Ramos (cell line): ENCODE data around the gene MAEA.
"Not testable (repeated sequence)": the region's sequence is repeated elsewhere in the genome, so short reads cannot be mapped to it uniquely, and the experiment has no call there.

Experiments
- in situ Hi-C: fragments of 300-500 bp; cut with MboI; formaldehyde crosslinking; loops from one replicate; pipeline ENCODE4 v1.14.3; 2022; ENCODE audit warnings: low sequenced_read_pairs; ENCODE audit not compliant: unreplicated experiment

MAEA gene

GRCh38 chr4:1362521-1362920 is 72.8 kb downstream of the MAEA start:
- in situ Hi-C loops, result no loop called here

GRCh38 chr4:1363513-1363912 is 73.8 kb downstream of the MAEA start:
- in situ Hi-C loops, result no loop called here

- in situ Hi-C loops, result no loop called here
These were observed 74.5 kb downstream of the MAEA start for GRCh38 chr4:1364217-1364616.

DNA sequence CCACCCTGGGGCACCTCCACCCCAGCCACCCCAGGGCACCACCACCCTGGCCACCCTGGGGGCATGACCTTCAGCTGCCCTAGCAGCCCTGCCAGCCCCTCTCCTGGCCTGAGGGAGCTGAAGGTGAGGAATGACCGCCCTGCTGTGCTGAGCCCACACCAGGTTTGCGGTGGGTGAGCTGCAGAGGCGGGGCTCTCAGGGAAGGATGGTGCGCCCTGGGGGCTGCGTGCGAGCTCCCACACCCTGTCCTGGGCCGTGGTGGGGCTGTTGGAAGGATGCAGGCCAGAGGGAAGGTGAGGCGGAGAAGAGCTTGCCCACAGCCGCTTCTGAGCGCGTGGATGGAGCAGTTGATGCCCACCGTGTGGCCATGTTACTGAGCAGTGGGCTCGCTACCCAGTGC is 75.1 kb downstream of the MAEA start:
- in situ Hi-C loops, result no loop called here

DNA sequence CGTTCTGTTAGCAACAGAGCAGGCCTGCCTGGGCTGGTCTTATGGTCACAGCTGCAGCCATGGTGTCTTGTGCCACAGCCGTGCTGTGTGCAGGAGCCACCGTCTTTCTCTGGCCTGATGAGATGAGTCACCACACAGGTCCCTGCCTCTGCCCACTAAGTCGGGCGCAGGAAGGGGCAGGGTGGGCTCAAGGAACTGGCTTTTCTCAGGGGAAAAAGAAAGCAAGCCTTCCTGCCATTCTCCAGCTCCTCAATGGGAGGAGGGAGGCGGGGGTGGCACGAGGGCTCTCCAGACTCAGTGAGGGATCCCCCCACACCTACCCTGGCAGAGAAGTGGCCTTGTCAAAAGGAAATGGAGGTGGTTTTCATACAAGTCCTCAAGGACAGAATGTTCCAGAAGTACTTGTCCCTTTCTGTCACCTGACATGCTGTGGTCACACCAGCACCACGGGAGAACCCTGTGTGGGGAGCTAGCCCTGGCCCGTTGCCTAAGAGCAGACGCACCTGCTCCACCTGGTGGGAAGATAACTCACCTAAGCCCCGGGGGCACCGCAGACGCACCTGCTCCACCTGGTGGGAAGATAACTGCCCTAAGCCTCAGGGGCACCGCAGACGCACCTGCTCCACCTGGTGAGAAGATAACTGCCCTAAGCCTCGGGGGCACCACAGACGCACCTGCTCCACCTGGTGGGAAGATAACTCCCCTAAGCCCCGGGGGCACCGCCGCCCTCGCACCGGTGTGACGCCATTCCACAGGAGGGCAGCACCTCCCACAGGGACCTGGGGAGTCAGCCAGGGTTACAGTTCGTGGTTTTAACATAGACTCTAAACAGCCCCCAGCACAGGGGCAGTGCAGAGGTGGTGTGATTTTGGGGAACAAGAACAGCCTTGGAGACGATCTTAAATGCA is 75.8 kb downstream of the MAEA start:
- in situ Hi-C loops, result no loop called here

GRCh38 chr4:1366371-1367229 is 76.9 kb downstream of the MAEA start:
- in situ Hi-C loops, result no loop called here

- in situ Hi-C loops, result no loop called here
These were observed 77.7 kb downstream of the MAEA start for GRCh38 chr4:1367230-1367935.

DNA sequence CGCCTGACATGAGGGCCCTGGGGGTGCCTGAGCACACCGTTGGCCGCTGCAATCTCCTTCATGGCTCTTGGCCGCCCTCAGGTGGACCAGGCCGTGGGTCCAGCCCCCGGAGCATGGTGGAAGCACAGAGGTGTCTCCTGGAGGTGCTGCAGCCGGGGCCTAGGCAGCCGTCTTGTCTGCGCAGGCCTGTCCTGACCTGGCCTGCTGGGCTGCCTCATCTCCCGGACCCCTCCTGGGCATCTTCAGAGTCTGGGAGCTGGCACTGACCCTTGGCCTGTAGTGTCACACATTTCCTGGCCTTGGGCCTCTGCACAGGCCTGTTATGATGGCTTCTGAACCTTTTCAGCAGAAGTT is 78.2 kb downstream of the MAEA start:
- in situ Hi-C loops, result no loop called here

GRCh38 chr4:1368421-1369090 is 78.9 kb downstream of the MAEA start:
- in situ Hi-C loops, result no loop called here

DNA sequence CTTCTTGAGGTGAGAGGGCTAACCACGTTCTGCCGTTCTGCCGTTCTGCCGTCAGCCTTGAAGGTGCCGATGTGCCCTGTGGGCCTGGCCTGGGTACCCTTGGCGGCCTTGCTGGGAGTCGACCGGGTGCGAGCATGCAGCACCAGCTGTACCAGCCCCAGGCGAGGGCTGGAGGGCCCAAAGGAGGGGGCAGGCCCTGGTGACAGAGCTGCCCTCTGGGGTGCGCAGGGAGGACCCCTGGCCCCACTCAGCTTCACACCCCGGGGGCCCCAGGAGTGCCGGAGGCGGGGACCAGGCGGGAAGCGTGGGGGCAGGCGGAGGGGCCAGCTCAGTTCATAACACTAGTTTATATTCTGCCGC is 79.4 kb downstream of the MAEA start:
- in situ Hi-C loops, result no loop called here

- in situ Hi-C loops, result no loop called here
These were observed 79.9 kb downstream of the MAEA start for GRCh38 chr4:1369479-1370079.

DNA sequence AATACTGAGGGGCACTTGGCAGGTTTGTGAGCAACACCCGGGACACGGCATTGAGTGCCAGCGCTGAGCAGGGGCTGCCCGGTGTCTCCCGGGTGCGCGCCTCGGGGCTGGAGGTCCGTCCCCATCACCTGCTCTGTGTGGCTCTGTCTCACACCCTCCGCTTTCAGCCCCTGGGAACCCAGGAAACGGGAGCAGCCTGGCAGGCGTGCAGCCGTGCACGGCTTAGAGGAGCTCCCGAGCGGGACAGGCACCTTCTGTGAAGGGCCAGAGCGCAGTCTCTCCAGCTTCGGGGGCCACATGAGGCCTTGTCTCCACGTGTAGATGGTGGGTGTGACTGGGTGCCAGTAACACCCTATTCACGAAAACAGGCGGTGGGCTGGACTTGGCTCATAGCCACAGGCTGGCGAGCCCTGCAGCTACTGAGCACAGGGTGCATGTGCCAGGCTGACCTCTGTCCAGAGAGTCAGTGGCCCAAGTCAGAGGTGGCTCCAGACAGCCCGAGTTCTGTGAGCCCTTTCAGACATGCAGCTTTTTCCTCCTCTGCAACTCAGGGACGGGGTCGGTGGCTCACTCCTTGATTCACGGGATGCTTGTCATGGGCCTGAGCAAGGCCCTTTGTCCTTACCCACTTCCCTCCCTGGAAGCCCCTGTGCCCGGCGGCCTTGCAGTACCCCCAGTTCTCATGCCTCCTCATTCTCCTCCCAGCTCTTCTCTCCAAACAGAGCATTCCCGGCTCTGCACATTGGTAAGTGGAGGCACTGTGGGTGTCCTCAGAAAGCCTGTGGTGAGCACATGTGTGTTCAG is 80.8 kb downstream of the MAEA start:
- in situ Hi-C loops, result no loop called here

DNA sequence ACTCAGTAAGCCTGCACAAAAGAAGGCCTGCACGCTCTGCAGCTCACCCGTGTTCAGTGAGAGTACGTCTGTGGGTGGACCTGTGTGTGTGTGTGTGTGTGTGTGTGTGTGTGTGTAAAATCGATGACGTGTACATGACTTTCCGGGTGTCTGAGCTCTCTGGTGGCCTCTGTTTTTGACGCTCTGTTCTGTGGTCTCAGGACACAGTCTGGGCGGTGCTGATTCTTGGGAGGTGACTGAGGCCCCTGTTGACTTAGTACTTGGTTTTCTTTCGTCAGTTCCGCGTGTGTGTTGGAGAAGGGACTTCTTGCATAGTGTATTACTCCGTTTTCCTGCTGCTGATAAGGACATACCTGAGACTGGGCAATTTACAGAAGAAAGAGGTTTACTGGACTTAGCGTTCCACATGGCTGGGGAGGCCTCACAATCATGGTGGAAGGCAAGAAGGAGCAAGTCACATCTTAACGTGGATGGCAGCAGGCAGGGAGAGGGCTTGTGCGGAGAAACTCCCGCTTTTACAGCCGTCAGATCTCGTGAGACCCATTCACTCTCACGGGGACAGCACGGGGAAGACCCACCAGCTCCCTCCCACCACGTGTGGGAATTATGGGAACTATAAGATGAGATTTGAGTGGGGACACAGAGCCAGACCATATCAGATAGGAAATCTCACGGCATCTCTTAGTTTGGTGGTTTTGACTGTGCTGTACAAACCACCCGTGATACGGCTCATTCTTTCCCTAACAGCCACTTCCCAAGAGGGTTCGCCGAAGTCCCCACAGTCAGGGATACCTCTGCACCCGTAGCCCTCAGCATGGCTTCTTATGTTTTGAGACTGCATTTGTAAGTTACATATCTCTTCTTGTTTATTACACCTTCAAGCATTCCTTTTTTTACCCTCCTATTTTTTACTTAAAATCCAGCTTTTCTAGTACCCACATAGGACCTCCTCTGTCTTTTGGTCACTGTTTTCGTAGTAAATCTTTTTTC is 81.8 kb downstream of the MAEA start:
- in situ Hi-C loops, result no loop called here

DNA sequence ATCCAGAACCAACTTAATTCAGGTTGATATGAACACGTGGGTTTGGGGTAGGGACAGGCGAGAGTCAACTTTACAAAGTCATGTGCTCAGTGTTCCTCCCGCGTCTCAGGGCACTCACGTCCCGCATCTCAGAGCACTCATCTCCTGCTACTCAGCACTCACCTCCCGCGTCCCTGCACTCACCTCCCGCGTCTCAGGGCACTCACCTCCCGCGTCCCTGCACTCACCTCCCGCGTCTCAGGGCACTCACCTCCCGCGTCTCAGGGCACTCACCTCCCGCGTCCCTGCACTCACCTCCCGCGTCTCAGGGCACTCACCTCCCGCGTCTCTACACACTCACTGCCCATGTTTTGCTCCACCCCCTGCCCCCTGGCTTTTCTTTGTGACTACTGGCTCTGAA is 82.9 kb downstream of the MAEA start:
- in situ Hi-C loops, result not testable (repeated sequence)

- in situ Hi-C loops, result no loop called here
These were observed 84.4 kb downstream of the MAEA start for GRCh38 chr4:1373892-1374705.

GRCh38 chr4:1374706-1375045 is 85.0 kb downstream of the MAEA start:
- in situ Hi-C loops, result no loop called here

- in situ Hi-C loops, result no loop called here
These were observed 85.5 kb downstream of the MAEA start for GRCh38 chr4:1375051-1375721.
